ENCODE results near the gene DSCAML1.

- TF ChIP-seq CTCF (IDR thresholded peaks at IDR 0.05; ENCODE audit: insufficient read depth, low read depth, low read length) = no peak
- no peak for TF ChIP-seq EZH2 (IDR thresholded peaks at IDR 0.05; ENCODE audit: insufficient read depth, low read length)
Measured at GRCh38 chr11:117733316-117733715, 63.7 kb downstream of the DSCAML1 start.
